DOHH2 (cell line): ENCODE measurements around the gene SH3GL3.

Experiments used
- H3F3A ChIP-seq: fragments of 200-600 bp; sonication (generic), shearing (Covaris generic); 2 replicates; pipeline ENCODE4 v1.6.0; 2016; ENCODE audit warnings: antibody characterized with exemption, mild to moderate bottlenecking; ENCODE audit not compliant: control insufficient read depth, insufficient read depth
- H3K27ac ChIP-seq: fragments of 200-600 bp; sonication (generic); 2 replicates; pipeline ENCODE4 v1.5.1; 2014; ENCODE audit warnings: low read depth, mild to moderate bottlenecking, low read length, moderate library complexity
- H3K27me3 ChIP-seq: fragments of 200-600 bp; sonication (generic); 2 replicates; pipeline ENCODE4 v1.6.1; 2014; ENCODE audit warnings: mild to moderate bottlenecking, low read length, mixed read lengths; ENCODE audit not compliant: control insufficient read depth
- H3K36me3 ChIP-seq: fragments of 200-600 bp; sonication (generic); 2 replicates; pipeline ENCODE4 v1.6.1; 2014; ENCODE audit warnings: mild to moderate bottlenecking, low read length, moderate library complexity, mixed read lengths; ENCODE audit not compliant: control insufficient read depth
- H3K4me1 ChIP-seq: fragments of 200-600 bp; sonication (generic); 2 replicates; pipeline ENCODE4 v1.6.1; 2014; ENCODE audit warnings: mild to moderate bottlenecking, low read length, mixed read lengths; ENCODE audit not compliant: control insufficient read depth
- H3K4me2 ChIP-seq: fragments of 200-600 bp; sonication (generic); 2 replicates; pipeline ENCODE4 v1.6.0; 2014; ENCODE audit warnings: mild to moderate bottlenecking, low read length, moderate library complexity
- H3K4me3 ChIP-seq: fragments of 200-600 bp; sonication (generic); 2 replicates; pipeline ENCODE4 v1.5.1; 2014; ENCODE audit warnings: mild to moderate bottlenecking, low read length, mixed read lengths
- H3K79me2 ChIP-seq: fragments of 200-600 bp; sonication (generic); 2 replicates; pipeline ENCODE4 v1.6.1; 2014; ENCODE audit warnings: mild to moderate bottlenecking, low read length, mixed read lengths; ENCODE audit not compliant: control insufficient read depth
- H3K9me2 ChIP-seq: fragments of 200-600 bp; sonication (generic); replicated peaks from 2 replicates; pipeline ENCODE4 v1.6.1; 2014; ENCODE audit warnings: mild to moderate bottlenecking, low read length, mixed read lengths; ENCODE audit not compliant: control insufficient read depth
- H3K9me3 ChIP-seq: fragments of 200-600 bp; sonication (generic); 2 replicates; pipeline ENCODE4 v1.6.1; 2014; ENCODE audit warnings: antibody characterized with exemption, low read length, mixed read lengths; ENCODE audit not compliant: control insufficient read depth, insufficient read depth
- H4K20me1 ChIP-seq: fragments of 200-600 bp; sonication (generic); 2 replicates; pipeline ENCODE4 v1.6.0; 2014; ENCODE audit warnings: low read depth, mild to moderate bottlenecking, antibody characterized with exemption, low read length, moderate library complexity; ENCODE audit not compliant: control insufficient read depth, insufficient read depth
- CTCF ChIP-seq: fragments of 200-600 bp; sonication (generic); IDR thresholded peaks from one replicate; pipeline ENCODE4 v1.5.1; 2014; ENCODE audit warnings: antibody characterized with exemption, mild to moderate bottlenecking, low read depth, low read length; ENCODE audit not compliant: poor library complexity, severe bottlenecking
- EZH2phosphoT487 ChIP-seq: fragments of 200-600 bp; sonication (generic); IDR thresholded peaks from 2 replicates; pipeline ENCODE4 v1.6.1; 2017; ENCODE audit warnings: borderline replicate concordance, mild to moderate bottlenecking, antibody characterized with exemption, low read length, moderate library complexity, mixed read lengths

Gene SH3GL3

GRCh38 chr15:83587091-83587490 lies 139.9 kb downstream of the SH3GL3 start:
- TF ChIP-seq CTCF, result no peak
- no peak for TF ChIP-seq EZH2phosphoT487
- Histone ChIP-seq H3K4me3 (no peak overlapping the region), H3K79me2 (no peaks in the 10 kb centered on the region), H3K36me3 (no peaks in the 10 kb centered on the region), H3K27me3 (no peaks in the 10 kb centered on the region), H3K4me1 (no peaks in the 10 kb centered on the region), H4K20me1 (no peaks in the 10 kb centered on the region), H3K27ac (no peak overlapping the region), H3K4me2 (no peak overlapping the region), H3K9me2 (no peaks in the 10 kb centered on the region), H3F3A (no peaks in the 10 kb centered on the region), H3K9me3 (no peaks in the 10 kb centered on the region)

- H3K36me3 ChIP-seq, result no peaks in the 10 kb centered on the region
- no peak overlapping the region for H3K4me3 ChIP-seq
- TF ChIP-seq EZH2phosphoT487 (no peak), CTCF (no peak)
- H3F3A ChIP-seq, result no peaks in the 10 kb centered on the region
- no peaks in the 10 kb centered on the region for H3K4me1 ChIP-seq
- no peak overlapping the region for H3K4me2 ChIP-seq
- no peaks in the 10 kb centered on the region for H3K79me2 ChIP-seq
- no peaks in the 10 kb centered on the region for H3K9me2 ChIP-seq
- no peak overlapping the region for H3K27ac ChIP-seq
- no peaks in the 10 kb centered on the region for H3K27me3 ChIP-seq
- H3K9me3 ChIP-seq, result no peaks in the 10 kb centered on the region
- H4K20me1 ChIP-seq, result no peaks in the 10 kb centered on the region
Observed at GRCh38 chr15:83588441-83588840, 141.3 kb downstream of the SH3GL3 start.

- H3K27ac ChIP-seq, result no peak overlapping the region
- no peaks in the 10 kb centered on the region for H4K20me1 ChIP-seq
- no peak overlapping the region for H3K4me3 ChIP-seq
- H3K9me2 ChIP-seq, result no peaks in the 10 kb centered on the region
- no peaks in the 10 kb centered on the region for H3F3A ChIP-seq
- H3K27me3 ChIP-seq, result no peaks in the 10 kb centered on the region
- H3K9me3 ChIP-seq, result no peaks in the 10 kb centered on the region
- no peak for TF ChIP-seq EZH2phosphoT487
- TF ChIP-seq CTCF, result no peak
- H3K4me2 ChIP-seq, result no peak overlapping the region
- H3K4me1 ChIP-seq, result no peaks in the 10 kb centered on the region
- H3K36me3 ChIP-seq, result no peaks in the 10 kb centered on the region
- H3K79me2 ChIP-seq, result no peaks in the 10 kb centered on the region
Observed at GRCh38 chr15:83592370-83593040, 145.4 kb downstream of the SH3GL3 start.
